Bronchial epithelial cell (primary cell): ENCODE results near the gene FAM180B. TPM values are rescaled to one million over a fixed set of nuclear protein-coding genes. Genes with fewer than 3 reads are reported as not detected.
A peak's percentile ranks its signal among the peaks of the same experiment; 100 is the strongest.

Experiments
- DNase-seq: peaks from one replicate; pipeline ENCODE4 v3.0.0-alpha.2; 2010; ENCODE audit warnings: low read depth
- FAIRE-seq: peaks from 2 replicates; lab custom pipeline; 2011; peaks lifted over from hg19 to GRCh38; lab: Jason Lieb, UNC
- H3K27me3 ChIP-seq: 2 replicates; pipeline ENCODE4 v1.5.1; 2011; ENCODE audit warnings: low read length; ENCODE audit not compliant: control insufficient read depth, insufficient read depth
- H3K36me3 ChIP-seq: 2 replicates; pipeline ENCODE4 v1.5.1; 2011; ENCODE audit warnings: low read length; ENCODE audit not compliant: control insufficient read depth, insufficient read depth
- H3K4me3 ChIP-seq: 2 replicates; pipeline ENCODE4 v1.5.1; 2011; ENCODE audit warnings: mild to moderate bottlenecking, low read depth, low read length, control low read depth
- CTCF ChIP-seq: IDR thresholded peaks from 2 replicates; pipeline ENCODE4 v1.5.1; 2011; ENCODE audit warnings: mild to moderate bottlenecking, moderate library complexity, low read length, control low read depth, inconsistent platforms; ENCODE audit not compliant: insufficient read depth, severe bottlenecking
- total RNA-seq: library from RNA; depleted of rRNA; stranded (reverse); fragments of >200 nt; gene quantifications from 2 replicates; pipeline ENCODE4 v1.2.1, GENCODE V29; 2014

Gene FAM180B
- not detected in 2 replicates for total RNA-seq

- DNase-seq (no peak), FAIRE-seq (no peak)
- TF ChIP-seq CTCF = no peak
- Histone ChIP-seq H3K36me3 (peaks cover 19% of the 10 kb centered on the region), H3K27me3 (peaks cover 6% of the 10 kb centered on the region), H3K4me3 (no peak within 1 kb of the TSS)
These were observed at the start of gene FAM180B for GRCh38 chr11:47586098-47586855. TSS of gene FAM180B (plus strand) at chr11:47586678. CDS start at chr11:47586769, 91 bp downstream.

- FAIRE-seq (no peak), DNase-seq (no peak)
- Histone ChIP-seq H3K36me3 (no peaks in the 10 kb centered on the region), H3K27me3 (no peaks in the 10 kb centered on the region), H3K4me3 (no peak overlapping the region)
- no peak for TF ChIP-seq CTCF
These were observed 49.6 kb upstream of the FAM180B start for GRCh38 chr11:47536915-47537314.

- H3K4me3 ChIP-seq = no peak overlapping the region
- H3K36me3 ChIP-seq = peaks cover 1% of the 10 kb centered on the region
- no peak for TF ChIP-seq CTCF
- FAIRE-seq (no peak), DNase-seq (no peak)
- H3K27me3 ChIP-seq = no peaks in the 10 kb centered on the region
These were observed 47.5 kb upstream of the FAM180B start for GRCh38 chr11:47538741-47539565.

GRCh38 chr11:47539681-47540039 lies 46.8 kb upstream of the FAM180B start:
- H3K36me3 ChIP-seq = peaks cover 1% of the 10 kb centered on the region
- DNase-seq (no peak), FAIRE-seq (no peak)
- H3K4me3 ChIP-seq = no peak overlapping the region
- no peak for TF ChIP-seq CTCF
- H3K27me3 ChIP-seq = no peaks in the 10 kb centered on the region

GRCh38 chr11:47541070-47541469 lies 45.4 kb upstream of the FAM180B start:
- Histone ChIP-seq H3K36me3 (peaks cover 1% of the 10 kb centered on the region), H3K27me3 (no peaks in the 10 kb centered on the region), H3K4me3 (no peak overlapping the region)
- DNase-seq = peak; percentile 39
- no peak for FAIRE-seq
- TF ChIP-seq CTCF = no peak
